ENCODE data around the gene KCNQ4. TPM values are rescaled to one million over a fixed set of nuclear protein-coding genes. Genes with fewer than 3 reads are reported as not detected.

Gene KCNQ4
- total RNA-seq, 1 donor from 2014 or later: 1.5 TPM

- DNase-seq: no peak
- Histone ChIP-seq H3K4me1 (peaks cover 46% of the 10 kb centered on the region), H3K4me3 (peak overlapping the region; percentile 78), H3K36me3 (no peaks in the 10 kb centered on the region), H3K27me3 (ENCODE audit: low read depth) (no peaks in the 10 kb centered on the region), H3K27ac (replicated peaks) (peak overlapping the region; percentile 96), H3K9me3 (replicated peaks) (no peaks in the 10 kb centered on the region)
- no peak for TF ChIP-seq CTCF (IDR thresholded peaks at IDR 0.05; ENCODE audit: borderline replicate concordance)
- intact Hi-C loops (cut with micrococcal nuclease): no loop called here
Measured at GRCh38 chr1:40860706-40861223, 77.2 kb downstream of the KCNQ4 start.

GRCh38 chr1:40861224-40862003 lies 77.8 kb downstream of the KCNQ4 start:
- DNase-seq: peak; percentile 63
- H3K36me3 ChIP-seq: no peaks in the 10 kb centered on the region
- peak overlapping the region; percentile 96 for H3K27ac ChIP-seq (replicated peaks)
- H3K4me1 ChIP-seq: peaks cover 46% of the 10 kb centered on the region
- intact Hi-C loops (cut with micrococcal nuclease): no loop called here
- H3K9me3 ChIP-seq (replicated peaks): no peaks in the 10 kb centered on the region
- peak overlapping the region; percentile 78 for H3K4me3 ChIP-seq
- H3K27me3 ChIP-seq (ENCODE audit: low read depth): no peaks in the 10 kb centered on the region
- TF ChIP-seq CTCF (IDR thresholded peaks at IDR 0.05; ENCODE audit: borderline replicate concordance): no peak

GRCh38 chr1:40862008-40862863 lies 78.6 kb downstream of the KCNQ4 start, which contains the start of gene CITED4:
Gene CITED4, minus strand, starts transcription at chr1:40862363. Its CDS starts 236 bp downstream, at chr1:40862127.
- DNase-seq: peak; percentile 96
- TF ChIP-seq CTCF (IDR thresholded peaks at IDR 0.05; ENCODE audit: borderline replicate concordance): peak; percentile 50
- intact Hi-C loops (cut with micrococcal nuclease): no loop called here
- Histone ChIP-seq H3K4me1 (peaks cover 46% of the 10 kb centered on the region), H3K27ac (replicated peaks) (peak within 1 kb of the TSS; percentile 96), H3K4me3 (peak within 1 kb of the TSS; percentile 78), H3K9me3 (replicated peaks) (no peaks in the 10 kb centered on the region), H3K27me3 (ENCODE audit: low read depth) (no peaks in the 10 kb centered on the region), H3K36me3 (no peaks in the 10 kb centered on the region)

- Histone ChIP-seq H3K9me3 (replicated peaks) (peaks cover 10% of the 10 kb centered on the region), H3K27me3 (ENCODE audit: low read depth) (no peaks in the 10 kb centered on the region), H3K36me3 (no peaks in the 10 kb centered on the region), H3K27ac (replicated peaks) (no peak overlapping the region), H3K4me3 (no peak overlapping the region), H3K4me1 (peaks cover 16% of the 10 kb centered on the region)
- no peak for TF ChIP-seq CTCF (IDR thresholded peaks at IDR 0.05; ENCODE audit: borderline replicate concordance)
- intact Hi-C loops (cut with micrococcal nuclease): no loop called here
- DNase-seq: no peak
Measured at GRCh38 chr1:40868051-40868723, 84.6 kb downstream of the KCNQ4 start.

- no peaks in the 10 kb centered on the region for H3K36me3 ChIP-seq
- DNase-seq: no peak
- H3K4me1 ChIP-seq: peaks cover 12% of the 10 kb centered on the region
- TF ChIP-seq CTCF (IDR thresholded peaks at IDR 0.05; ENCODE audit: borderline replicate concordance): no peak
- H3K27ac ChIP-seq (replicated peaks): no peak overlapping the region
- intact Hi-C loops (cut with micrococcal nuclease): no loop called here
- no peaks in the 10 kb centered on the region for H3K27me3 ChIP-seq (ENCODE audit: low read depth)
- H3K4me3 ChIP-seq: no peak overlapping the region
- peaks cover 10% of the 10 kb centered on the region for H3K9me3 ChIP-seq (replicated peaks)
Measured at GRCh38 chr1:40870135-40870728, 86.6 kb downstream of the KCNQ4 start.
